GM12878 (cell line): ENCODE measurements around the gene DYRK4. TPM values are rescaled to one million over a fixed set of nuclear protein-coding genes. Genes with fewer than 3 reads are reported as not detected.

ENCODE experiments used
- ATAC-seq: fragments of 200-7000 bp; cut with Tn5 transposase; 3 replicates; pipeline ENCODE4 v1.9.1; 2020; ENCODE audit warnings: mild to moderate bottlenecking, moderate library complexity
- BruUV-seq: library from RNA; stranded (reverse); fragments of 400-500 nt; replicated peaks from 2 replicates; lab custom pipeline; 2021; lab: Mats Ljungman, UMichigan
- CTCF ChIA-PET: fragments of 300-600 bp; sonication (Branson Sonifier 250); formaldehyde crosslinking; extraction: SDS; loops from one replicate; lab custom pipeline; 2021; ENCODE audit warnings: inconsistent platforms; lab: Yijun Ruan, JAX
- POLR2A ChIA-PET: fragments of 350-600 bp; formaldehyde crosslinking; extraction: SDS; loops from one replicate; lab custom pipeline; 2021; ENCODE audit warnings: inconsistent platforms; lab: Charles Lee
- RAD21 ChIA-PET: fragments of 300-600 bp; sonication (Branson Sonifier 250); formaldehyde crosslinking; loops from one replicate; lab custom pipeline; 2023; ENCODE audit warnings: antibody characterized with exemption; ENCODE audit not compliant: unreplicated experiment; lab: Charles Lee
- SMC1A ChIA-PET: fragments of 300-600 bp; sonication (Branson Sonifier 250); formaldehyde crosslinking; loops from one replicate; lab custom pipeline; 2023; ENCODE audit not compliant: unreplicated experiment, uncharacterized antibody; lab: Charles Lee
- DNase-seq: peaks from one replicate; pipeline ENCODE4 v3.0.0-alpha.2; 2011; ENCODE audit warnings: low read depth, low spot score
- FAIRE-seq: peaks from 3 replicates; lab custom pipeline; 2011; peaks lifted over from hg19 to GRCh38; lab: Jason Lieb, UNC
- H2AFZ ChIP-seq: 2 replicates; pipeline ENCODE4 v1.6.0; 2011; ENCODE audit warnings: low read depth, low read length, control low read depth; ENCODE audit not compliant: control insufficient read depth
- H3K27ac ChIP-seq: 2 replicates; pipeline ENCODE4 v1.5.1; 2011; ENCODE audit warnings: control low read depth; ENCODE audit not compliant: control insufficient read depth, insufficient read depth
- H3K27me3 ChIP-seq, 2 experiments: replicated peaks in 1 of 2; 2 replicates each; pipeline versions ENCODE4 v1.6.0 to v1.6.1; 2011; ENCODE audit warnings: low read length in 1 of 2; ENCODE audit not compliant: control insufficient read depth in 2 of 2, insufficient read depth in 2 of 2
- H3K36me3 ChIP-seq, 2 experiments: 2 replicates each; pipeline ENCODE4 v1.5.1; 2011; ENCODE audit warnings: low read length in 1 of 2; ENCODE audit not compliant: control insufficient read depth in 2 of 2, insufficient read depth in 2 of 2
- H3K4me1 ChIP-seq: 2 replicates; pipeline ENCODE4 v1.6.1; 2011; ENCODE audit warnings: mild to moderate bottlenecking, low read length, moderate library complexity, mixed read lengths; ENCODE audit not compliant: control insufficient read depth, insufficient read depth
- H3K4me2 ChIP-seq: 2 replicates; pipeline ENCODE4 v1.6.0; 2011; ENCODE audit warnings: control low read depth; ENCODE audit not compliant: control insufficient read depth, insufficient read depth
- H3K4me3 ChIP-seq: fragments of 200-600 bp; sonication (generic); 2 replicates; pipeline ENCODE4 v1.5.1; 2016
- H3K79me2 ChIP-seq: 2 replicates; pipeline ENCODE4 v1.6.0; 2011; ENCODE audit warnings: low read length; ENCODE audit not compliant: control insufficient read depth, insufficient read depth
- H3K9ac ChIP-seq: 2 replicates; pipeline ENCODE4 v1.8.0; 2011; ENCODE audit warnings: low read length, control low read depth, mixed read lengths; ENCODE audit not compliant: control insufficient read depth, insufficient read depth
- H3K9me3 ChIP-seq: replicated peaks from 3 replicates; pipeline ENCODE4 v1.5.1; 2011; ENCODE audit warnings: mild to moderate bottlenecking, low read length; ENCODE audit not compliant: control insufficient read depth, insufficient read depth
- H4K20me1 ChIP-seq: 2 replicates; pipeline ENCODE4 v1.6.0; 2011; ENCODE audit not compliant: control insufficient read depth, insufficient read depth
- JUND ChIP-seq: IDR thresholded peaks from 2 replicates; pipeline ENCODE4 v1.6.1; 2012; ENCODE audit warnings: low read depth, mild to moderate bottlenecking, low read length, improper control_type of control experiment, moderate library complexity
- POU2F2 ChIP-seq: IDR thresholded peaks from 3 replicates; pipeline ENCODE4 v1.6.1; 2011; ENCODE audit warnings: low read depth, mild to moderate bottlenecking, low read length, borderline replicate concordance
- RAD21 ChIP-seq: IDR thresholded peaks from 2 replicates; pipeline ENCODE4 v1.6.1; 2011; ENCODE audit warnings: mild to moderate bottlenecking, low read depth, low read length, moderate library complexity; ENCODE audit not compliant: insufficient read depth
- SMC3 ChIP-seq: IDR thresholded peaks from 2 replicates; pipeline ENCODE4 v1.6.1; 2011; ENCODE audit warnings: low read length, improper control_type of control experiment, borderline replicate concordance
- WGBS: methylation state at CpG from one replicate; pipeline ENCODE4 v1.1.6; 2016; ENCODE audit warnings: low lambda C conversion rate; ENCODE audit not compliant: insufficient replicate concordance, insufficient coverage; ENCODE audit errors: missing lambda C conversion rate; 5-methylcytosine and 5-hydroxymethylcytosine counted together
- in situ Hi-C: fragments of 300-500 bp; cut with MboI; formaldehyde crosslinking; loops from 9 replicates; pipeline ENCODE4 v1.14.3; 2018; ENCODE audit warnings: mixed read lengths
- intact Hi-C: fragments of 100-400 bp; cut with micrococcal nuclease; formaldehyde crosslinking; loops from one replicate; pipeline ENCODE4 v1.14.2; 2022; ENCODE audit not compliant: unreplicated experiment
- polyA plus RNA-seq, 11 experiments: library from polyadenylated mRNA; depleted of rRNA in 4 of 11; unstranded in 6 of 11; stranded (reverse) in 5 of 11; fragments of >200 nt; fragmentation: Nextera tagmentation in 4 of 11; fragmentation: Illumina TruSeq in 1 of 11; extraction: Ambion mirVana in 4 of 11; extraction: Trizol in 1 of 11; gene quantifications; 1 replicate in 1 of 11; 2 replicates in 10 of 11; pipeline versions ENCODE4 v1.2.1 to v1.2.3, GENCODE V29; 2011 to 2016; ENCODE audit warnings: inconsistent platforms in 2 of 11, missing spikeins in 2 of 11, low read depth in 1 of 11
- total RNA-seq, 4 experiments: library from RNA; depleted of rRNA in 3 of 4; stranded (reverse); fragments of >200 nt in 3 of 4; fragmentation: Illumina TruSeq in 1 of 4; extraction: Trizol in 1 of 4; gene quantifications; 2 replicates each; pipeline versions ENCODE4 v1.2.1 to v1.2.3, GENCODE V29; 2013 to 2021
- TF ChIP-seq, protein P1 (sequence below), 3 experiments: IDR thresholded peaks in 2 of 3; conservative IDR thresholded peaks in 1 of 3; 2 replicates each; pipeline ENCODE4 v1.5.1; 2011; ENCODE audit warnings: low read depth in 3 of 3, low read length in 3 of 3, mild to moderate bottlenecking in 3 of 3, control low read depth in 2 of 3, moderate library complexity in 2 of 3, inconsistent platforms in 1 of 3, mixed read lengths in 1 of 3; ENCODE audit not compliant: control insufficient read depth in 2 of 3, insufficient read depth in 1 of 3; ENCODE audit errors: extremely low read depth in 1 of 3

Gene DYRK4
- total and polyA plus RNA-seq, 10 of the 15 experiments (the other 5 are each of a cell fraction or from before 2014, with no cell fraction given): 30.8 to 66.7 (median 46.8) TPM

DNA sequence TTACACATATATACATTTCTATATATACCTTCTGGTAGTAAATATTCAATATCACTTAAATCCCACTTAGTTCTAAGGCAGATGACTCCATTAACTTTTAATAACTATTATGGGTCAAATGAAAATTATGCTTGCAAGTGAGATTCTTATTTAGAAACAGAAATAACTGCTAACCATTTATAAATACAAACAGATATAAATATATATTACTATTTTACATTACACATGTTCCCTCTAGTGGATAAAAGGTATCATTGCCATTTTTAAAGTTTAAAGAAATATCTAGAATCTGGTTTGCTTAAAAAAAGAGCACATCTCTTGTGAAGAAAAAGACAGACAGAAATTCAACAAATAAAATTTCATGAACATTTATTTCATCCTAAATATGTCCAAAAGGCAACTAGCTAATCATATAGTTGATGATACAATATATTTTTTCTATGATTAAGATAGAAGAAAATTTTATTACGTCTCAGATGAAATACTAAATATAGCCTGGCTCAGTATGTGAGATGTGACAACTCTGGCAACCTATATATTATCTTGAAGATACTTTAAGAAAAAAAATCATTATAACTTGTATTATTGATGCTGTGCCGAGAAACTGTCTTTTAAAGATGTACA is 35.0 kb upstream of the DYRK4 start:
- Histone ChIP-seq H3K79me2 (no peaks in the 10 kb centered on the region), H3K9ac (no peak overlapping the region), H2AFZ (no peak overlapping the region), H4K20me1 (no peaks in the 10 kb centered on the region), H3K4me1 (no peaks in the 10 kb centered on the region), H3K4me2 (no peak overlapping the region), H3K36me3 (peaks cover under 1 to 8% of the 10 kb centered on the region in 2 experiments; a peak in 2 of 4 replicates), H3K9me3 (no peaks in the 10 kb centered on the region), H3K27me3 (no peaks in the 10 kb centered on the region), H3K27ac (no peak overlapping the region), H3K4me3 (no peak overlapping the region)
- in situ Hi-C loops: no loop called here
- SMC1A ChIA-PET: interaction anchor here (0.7 to 1.6 kb wide), 9 partner anchors 8 to 641 kb away, joined by 3 to 7 read pairs (median 3); a partner anchor contains a TSS
- CTCF ChIA-PET: interaction anchor here (0.6 to 4.8 kb wide), 11 partner anchors 9 to 642 kb away, joined by 3 to 36 read pairs (median 5); no protein-coding TSS in a partner anchor
- ATAC-seq: no peak
- RAD21 ChIA-PET: interaction anchor here (0.9 to 1.4 kb wide), 4 partner anchors 105 to 644 kb away, joined by 3 to 4 read pairs (median 4); no protein-coding TSS in a partner anchor
- DNase-seq: no peak
- 98% methylated on average over 2 of the region's 2 CpGs for WGBS
- BruUV-seq: no TSS peak
- POLR2A ChIA-PET: no interaction called here
- TF ChIP-seq JUND (no peak), POU2F2 (no peak), RAD21 (peak; percentile 42), SMC3 (peak; percentile 48; the same call in 1 of the 2 replicates)
- TF ChIP-seq, protein P1, sequence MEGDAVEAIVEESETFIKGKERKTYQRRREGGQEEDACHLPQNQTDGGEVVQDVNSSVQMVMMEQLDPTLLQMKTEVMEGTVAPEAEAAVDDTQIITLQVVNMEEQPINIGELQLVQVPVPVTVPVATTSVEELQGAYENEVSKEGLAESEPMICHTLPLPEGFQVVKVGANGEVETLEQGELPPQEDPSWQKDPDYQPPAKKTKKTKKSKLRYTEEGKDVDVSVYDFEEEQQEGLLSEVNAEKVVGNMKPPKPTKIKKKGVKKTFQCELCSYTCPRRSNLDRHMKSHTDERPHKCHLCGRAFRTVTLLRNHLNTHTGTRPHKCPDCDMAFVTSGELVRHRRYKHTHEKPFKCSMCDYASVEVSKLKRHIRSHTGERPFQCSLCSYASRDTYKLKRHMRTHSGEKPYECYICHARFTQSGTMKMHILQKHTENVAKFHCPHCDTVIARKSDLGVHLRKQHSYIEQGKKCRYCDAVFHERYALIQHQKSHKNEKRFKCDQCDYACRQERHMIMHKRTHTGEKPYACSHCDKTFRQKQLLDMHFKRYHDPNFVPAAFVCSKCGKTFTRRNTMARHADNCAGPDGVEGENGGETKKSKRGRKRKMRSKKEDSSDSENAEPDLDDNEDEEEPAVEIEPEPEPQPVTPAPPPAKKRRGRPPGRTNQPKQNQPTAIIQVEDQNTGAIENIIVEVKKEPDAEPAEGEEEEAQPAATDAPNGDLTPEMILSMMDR (IDR thresholded peaks at IDR 0.05 in 2 of 3, conservative IDR thresholded peaks at IDR 0.05 in 1 of 3; ENCODE audit: control insufficient read depth in 2 of 3, extremely low read depth in 1 of 3, insufficient read depth in 1 of 3, low read depth in 3 of 3, low read length in 3 of 3): peak in 2 of 3 experiments; percentile 14 to 31; a peak in 3 of 6 replicates
- peak; percentile 47 for FAIRE-seq
- intact Hi-C loops: loop anchor here (2.0 to 10.0 kb wide), 3 partner anchors 104 to 562 kb away; no protein-coding TSS in a partner anchor
